Heart left ventricle (tissue), 13 donors: ENCODE measurements around the gene NPPC.

Source experiments
- CTCF ChIP-seq, 12 donors: fragments of 200-600 bp; sonication (generic) in 4 of 12; IDR thresholded peaks; one replicate each; pipeline versions ENCODE4 v1.5.0 to v1.8.0; 2018 to 2022; ENCODE audit warnings: antibody characterized with exemption in 12 of 12, mild to moderate bottlenecking in 5 of 12
- POLR2A ChIP-seq, 2 donors: fragments of 450-650 bp; IDR thresholded peaks; one replicate each; pipeline ENCODE4 v1.6.1; 2017; ENCODE audit warnings: antibody characterized with exemption in 2 of 2, mild to moderate bottlenecking in 2 of 2, moderate library complexity in 2 of 2
- donor health status: ischemic (EF 13 %, LVEDD 7.1; RV severe dilation, severe dysfunction).
- donor health status: DM: no; HTN: yes; CAD: no.
- donor health status: DM: no; HTN: no; CAD: no.
- donor health status: ischemic (EF 25% LVEDD 6.9; RV normal size, moderate dysfunction).
- donor health status: ischemic (EF 25% LVEDD 5.7; RV mildly dilated, moderate dysfunction).
- donor health status: ischemic (EF 35%, LVEDD 5.7; RV mildly dilated, moderate dysfunction).
- donor health status: nonischemic (EF 11% LVEDD 7.7; RV severe dilation, severe dysfunction).
- donor health status: DM: yes; HTN: yes; CAD: no.
- donor health status: PGD.
- donor health status: ischemic (EF 29% LVEDD 5.4; RV normal size, mild dysfunction).
- donor health status: nonischemic (EF 23%, LVEDD 6.1; RV moderate dilation, normal function).

DNA sequence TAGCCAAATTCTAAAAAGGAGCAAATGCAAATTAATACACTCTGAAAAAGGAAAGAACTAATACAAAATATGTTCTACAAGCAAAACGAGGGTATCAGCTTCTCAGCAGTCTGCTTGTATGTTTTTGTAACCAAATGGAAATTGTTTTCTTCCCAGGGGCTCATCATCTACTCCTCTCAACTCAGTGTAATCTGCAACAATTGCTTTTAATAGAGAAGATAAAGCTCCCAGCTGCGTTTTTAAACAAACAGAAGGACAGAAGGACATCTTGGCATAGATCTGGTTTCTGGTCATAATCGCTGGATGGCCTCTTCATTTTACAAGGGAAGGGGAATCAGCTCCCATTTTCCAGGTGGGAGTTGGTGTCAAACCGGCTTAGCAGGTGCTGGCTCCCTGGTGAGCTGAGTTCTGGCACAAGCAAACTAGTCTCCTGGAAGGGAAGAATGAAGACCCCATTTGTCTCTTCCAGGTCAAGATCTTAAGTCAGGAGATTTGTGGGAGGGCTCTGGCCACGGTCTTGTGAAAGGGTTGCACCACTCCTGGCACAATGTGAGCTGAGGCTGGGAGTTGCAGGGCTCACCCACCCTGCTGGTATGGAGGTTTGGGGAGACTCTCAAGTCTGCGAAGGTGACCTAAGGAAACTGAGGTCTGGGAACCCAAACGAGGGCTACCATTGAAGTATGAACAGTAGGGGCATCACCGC is 41.6 kb downstream of the NPPC start:
- TF ChIP-seq POLR2A (IDR thresholded peaks at IDR 0.05) (no peak), CTCF (IDR thresholded peaks at IDR 0.05) (no peak)
